Gastrocnemius medialis (tissue), 4 donors: ENCODE results near the gene CYB5B.

Experiments
- POLR2A ChIP-seq, 2 donors: fragments of 450-650 bp; IDR thresholded peaks; one replicate each; pipeline ENCODE4 v1.6.1; 2017; ENCODE audit warnings: antibody characterized with exemption in 2 of 2, mild to moderate bottlenecking in 2 of 2, moderate library complexity in 2 of 2
- TF ChIP-seq, protein P1 (sequence below), 5 experiments: fragments of 450-650 bp in 3 of 5; fragments of 200-600 bp in 2 of 5; sonication (generic) in 2 of 5; IDR thresholded peaks in 4 of 5; conservative IDR thresholded peaks in 1 of 5; 1 replicate in 4 of 5; 2 replicates in 1 of 5; pipeline ENCODE4 v1.5.1; 2016 to 2019; ENCODE audit warnings: antibody characterized with exemption in 5 of 5, mild to moderate bottlenecking in 3 of 5, moderate library complexity in 3 of 5

DNA sequence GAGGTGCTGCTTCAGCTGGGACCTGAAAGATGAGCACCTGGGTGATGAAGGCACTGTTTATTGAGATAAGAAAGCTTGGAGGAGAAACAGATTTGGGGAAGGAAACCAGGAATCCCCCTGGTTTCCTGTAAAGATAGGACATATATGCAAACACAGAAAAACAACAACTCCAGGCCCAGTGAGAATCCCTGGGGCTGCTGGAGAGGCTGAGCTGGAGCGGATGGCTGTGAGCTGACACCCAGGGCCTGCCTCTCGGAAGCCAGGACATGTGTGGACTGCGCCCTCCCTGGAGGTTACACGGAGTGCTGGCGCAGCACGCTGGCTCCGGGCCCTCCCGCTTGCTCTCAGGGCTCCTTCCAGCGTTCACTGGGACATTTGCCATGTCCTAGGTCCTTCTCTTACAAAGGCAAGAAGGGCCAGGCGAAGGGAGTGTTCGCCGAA lies 57.5 kb downstream of the CYB5B start:
- no peak for TF ChIP-seq POLR2A (IDR thresholded peaks at IDR 0.05)
- TF ChIP-seq, protein P1, sequence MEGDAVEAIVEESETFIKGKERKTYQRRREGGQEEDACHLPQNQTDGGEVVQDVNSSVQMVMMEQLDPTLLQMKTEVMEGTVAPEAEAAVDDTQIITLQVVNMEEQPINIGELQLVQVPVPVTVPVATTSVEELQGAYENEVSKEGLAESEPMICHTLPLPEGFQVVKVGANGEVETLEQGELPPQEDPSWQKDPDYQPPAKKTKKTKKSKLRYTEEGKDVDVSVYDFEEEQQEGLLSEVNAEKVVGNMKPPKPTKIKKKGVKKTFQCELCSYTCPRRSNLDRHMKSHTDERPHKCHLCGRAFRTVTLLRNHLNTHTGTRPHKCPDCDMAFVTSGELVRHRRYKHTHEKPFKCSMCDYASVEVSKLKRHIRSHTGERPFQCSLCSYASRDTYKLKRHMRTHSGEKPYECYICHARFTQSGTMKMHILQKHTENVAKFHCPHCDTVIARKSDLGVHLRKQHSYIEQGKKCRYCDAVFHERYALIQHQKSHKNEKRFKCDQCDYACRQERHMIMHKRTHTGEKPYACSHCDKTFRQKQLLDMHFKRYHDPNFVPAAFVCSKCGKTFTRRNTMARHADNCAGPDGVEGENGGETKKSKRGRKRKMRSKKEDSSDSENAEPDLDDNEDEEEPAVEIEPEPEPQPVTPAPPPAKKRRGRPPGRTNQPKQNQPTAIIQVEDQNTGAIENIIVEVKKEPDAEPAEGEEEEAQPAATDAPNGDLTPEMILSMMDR (IDR thresholded peaks at IDR 0.05 in 4 of 5, conservative IDR thresholded peaks at IDR 0.05 in 1 of 5): peak in 1 of 5 experiments; percentile 33
